ENCODE results near the gene NFX1. TPM values are rescaled to one million over a fixed set of nuclear protein-coding genes. Genes with fewer than 3 reads are reported as not detected.

The NFX1 gene
- total and polyA plus RNA-seq, 9 of the 15 experiments (the other 6 are each of a cell fraction or from before 2014, with no cell fraction given): 8.8 to 38.9 (median 26.8) TPM

DNA sequence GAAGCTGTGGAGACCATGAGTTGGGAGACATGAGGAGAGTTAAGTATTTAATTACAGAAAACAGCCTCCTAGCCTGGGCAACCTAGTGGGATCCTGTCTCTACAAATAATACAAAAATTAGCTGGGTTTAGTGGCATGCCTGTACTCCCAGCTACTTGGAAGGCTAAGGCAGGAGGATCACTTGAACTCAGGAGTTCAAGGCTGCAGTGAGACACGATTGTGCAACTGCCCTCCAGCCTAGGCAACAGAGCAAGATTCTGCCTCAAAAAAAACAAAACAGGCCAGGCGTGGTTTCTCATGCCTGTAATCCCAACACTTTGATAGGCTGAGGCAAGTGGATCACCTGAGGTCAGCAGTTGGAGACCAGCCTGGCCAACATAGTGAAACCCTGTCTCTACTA lies 59.4 kb downstream of the NFX1 start (continued):
- TF ChIP-seq, protein P1, sequence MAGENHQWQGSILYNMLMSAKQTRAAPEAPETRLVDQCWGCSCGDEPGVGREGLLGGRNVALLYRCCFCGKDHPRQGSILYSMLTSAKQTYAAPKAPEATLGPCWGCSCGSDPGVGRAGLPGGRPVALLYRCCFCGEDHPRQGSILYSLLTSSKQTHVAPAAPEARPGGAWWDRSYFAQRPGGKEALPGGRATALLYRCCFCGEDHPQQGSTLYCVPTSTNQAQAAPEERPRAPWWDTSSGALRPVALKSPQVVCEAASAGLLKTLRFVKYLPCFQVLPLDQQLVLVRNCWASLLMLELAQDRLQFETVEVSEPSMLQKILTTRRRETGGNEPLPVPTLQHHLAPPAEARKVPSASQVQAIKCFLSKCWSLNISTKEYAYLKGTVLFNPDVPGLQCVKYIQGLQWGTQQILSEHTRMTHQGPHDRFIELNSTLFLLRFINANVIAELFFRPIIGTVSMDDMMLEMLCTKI (IDR thresholded peaks at IDR 0.05; ENCODE audit: partially characterized antibody): no peak
- TF ChIP-seq HMG20A (CRISPR knock-in tag; conservative IDR thresholded peaks at IDR 0.05): no peak

DNA sequence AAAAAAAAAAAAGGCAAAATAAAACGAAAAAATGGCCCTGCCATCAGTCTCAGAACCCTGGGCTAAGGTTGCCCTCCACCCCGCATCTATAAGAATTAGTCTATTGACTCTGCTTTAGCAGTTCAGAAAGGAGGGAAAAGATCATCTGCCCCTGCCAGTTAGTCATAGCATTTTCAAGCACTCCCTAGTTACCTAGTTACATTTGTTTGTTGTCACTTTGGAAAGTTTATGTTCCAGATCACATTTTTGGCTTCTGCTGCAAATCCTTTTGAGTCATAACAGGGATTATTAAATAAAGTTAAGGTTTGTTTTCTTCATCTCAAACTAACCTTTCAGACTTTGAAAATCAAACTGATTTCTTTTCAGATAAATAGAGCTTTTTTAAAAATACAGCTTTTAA lies 60.0 kb downstream of the NFX1 start:
- in situ Hi-C loops (cut with MboI) (no loop called here), intact Hi-C loops (cut with micrococcal nuclease) (no loop called here)
- no peaks in the 10 kb centered on the region for H3K9me1 ChIP-seq (ENCODE audit: control insufficient read depth, insufficient read depth, low read length)
- ATAC-seq: no peak
- H3K9ac ChIP-seq (ENCODE audit: insufficient read depth in 1 of 2, low read depth in 2 of 2, low read length in 2 of 2): no peak overlapping the region
- POLR2A ChIA-PET: interaction anchor here (0.9 to 2.3 kb wide), 3 partner anchors 24 to 60 kb away, joined by 3 to 7 read pairs (median 3); partner anchors contain the start of gene NFX1
- WGBS (ENCODE audit: insufficient coverage, low coverage, missing lambda C conversion rate): 60% methylated on average over 2 of the region's 2 CpGs
- H3K79me2 ChIP-seq (ENCODE audit: control insufficient read depth, insufficient read depth, low read length): no peaks in the 10 kb centered on the region
- BruUV-seq (replicated peaks): no TSS peak
- CTCF ChIA-PET (ENCODE audit: low intra/inter-chr PET ratio): no interaction called here
- no peaks in the 10 kb centered on the region for H3K9me3 ChIP-seq (replicated peaks; ENCODE audit: control insufficient read depth, insufficient read depth, low read depth, low read length)
- no peak for DNase-seq (ENCODE audit: extremely low read depth in 1 of 4, low spot score in 3 of 4)
- no peak overlapping the region for H3K4me3 ChIP-seq
- TF ChIP-seq POU5F1 (IDR thresholded peaks at IDR 0.05; ENCODE audit: borderline replicate concordance, low read depth, low read length, partially characterized antibody) (no peak), VEZF1 (CRISPR knock-in tag; IDR thresholded peaks at IDR 0.05) (no peak), ZBTB43 (CRISPR knock-in tag; IDR thresholded peaks at IDR 0.05) (no peak), MTF1 (CRISPR knock-in tag; IDR thresholded peaks at IDR 0.05; ENCODE audit: borderline replicate concordance) (no peak), ZFP30 (CRISPR knock-in tag; IDR thresholded peaks at IDR 0.05; ENCODE audit: borderline replicate concordance) (no peak), RBM34 (IDR thresholded peaks at IDR 0.05; ENCODE audit: borderline replicate concordance, insufficient read depth, low read length) (no peak), KAT8 (IDR thresholded peaks at IDR 0.05; ENCODE audit: low read depth) (no peak), ARNT (IDR thresholded peaks at IDR 0.05) (no peak), ZFP36 (IDR thresholded peaks at IDR 0.05; ENCODE audit: low read depth, low read length, partially characterized antibody) (no peak), BDP1 (IDR thresholded peaks at IDR 0.05; ENCODE audit: insufficient read depth, insufficient read length) (no peak), THRAP3 (IDR thresholded peaks at IDR 0.05; ENCODE audit: borderline replicate concordance) (no peak), NR1H2 (CRISPR knock-in tag; IDR thresholded peaks at IDR 0.05) (no peak)
- TF ChIP-seq, protein P2, sequence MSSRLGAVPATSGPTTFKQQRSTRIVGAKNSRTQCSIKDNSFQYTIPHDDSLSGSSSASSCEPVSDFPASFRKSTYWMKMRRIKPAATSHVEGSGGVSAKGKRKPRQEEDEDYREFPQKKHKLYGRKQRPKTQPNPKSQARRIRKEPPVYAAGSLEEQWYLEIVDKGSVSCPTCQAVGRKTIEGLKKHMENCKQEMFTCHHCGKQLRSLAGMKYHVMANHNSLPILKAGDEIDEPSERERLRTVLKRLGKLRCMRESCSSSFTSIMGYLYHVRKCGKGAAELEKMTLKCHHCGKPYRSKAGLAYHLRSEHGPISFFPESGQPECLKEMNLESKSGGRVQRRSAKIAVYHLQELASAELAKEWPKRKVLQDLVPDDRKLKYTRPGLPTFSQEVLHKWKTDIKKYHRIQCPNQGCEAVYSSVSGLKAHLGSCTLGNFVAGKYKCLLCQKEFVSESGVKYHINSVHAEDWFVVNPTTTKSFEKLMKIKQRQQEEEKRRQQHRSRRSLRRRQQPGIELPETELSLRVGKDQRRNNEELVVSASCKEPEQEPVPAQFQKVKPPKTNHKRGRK (tag; IDR thresholded peaks at IDR 0.05): no peak
- no peak overlapping the region for H3K27ac ChIP-seq (ENCODE audit: extremely low read depth, low read depth, low read length)
- no peak overlapping the region for H3K4me2 ChIP-seq (ENCODE audit: insufficient read depth, low read length)
- H3K27me3 ChIP-seq (ENCODE audit: control insufficient read depth in 2 of 2, insufficient read depth in 2 of 2, low read length in 2 of 2): no peaks in the 10 kb centered on the region
- no peak for FAIRE-seq
- H2AFZ ChIP-seq (ENCODE audit: low read depth, low read length): no peak overlapping the region
- no peaks in the 10 kb centered on the region for H4K20me1 ChIP-seq (replicated peaks; ENCODE audit: control insufficient read depth, insufficient read depth, low read length)
- peaks cover 49% of the 10 kb centered on the region for H3K36me3 ChIP-seq (ENCODE audit: control insufficient read depth, insufficient read depth, low read length)
- peaks cover 0 to 12% of the 10 kb centered on the region in 2 experiments; a peak in 4 of 5 replicates for H3K4me1 ChIP-seq (replicated peaks in 1 of 2; ENCODE audit: control insufficient read depth in 2 of 2, insufficient read depth in 2 of 2, low read length in 2 of 2)

Measured in K562 (cell line).